NCI-H82 treated with DMSO at 0.1 percent for 48 hours (cell line): ENCODE measurements around the gene TMEM52.

Experiments used
- DNase-seq: peaks from one replicate; lab custom pipeline; 2025; ENCODE audit not compliant: unreplicated experiment; lab: John Stamatoyannopoulos, UW

TMEM52 gene

GRCh38 chr1:1918901-1919303 lies at the start of gene TMEM52:
Gene TMEM52 (minus strand): TSS chr1:1919279. CDS start chr1:1919265, 14 bp downstream.
- no peak for DNase-seq

- DNase-seq: no peak
These were observed 48.8 kb upstream of the TMEM52 start for GRCh38 chr1:1967879-1968278.

- DNase-seq: no peak
These were observed 48.1 kb upstream of the TMEM52 start for GRCh38 chr1:1967151-1967550.

- DNase-seq: no peak
These were observed 47.1 kb upstream of the TMEM52 start for GRCh38 chr1:1966071-1966740.

- no peak for DNase-seq
These were observed 46.5 kb upstream of the TMEM52 start for GRCh38 chr1:1965546-1965945.

GRCh38 chr1:1964811-1965210 lies 45.7 kb upstream of the TMEM52 start:
- DNase-seq: no peak

GRCh38 chr1:1963570-1963969 lies 44.5 kb upstream of the TMEM52 start:
- DNase-seq: no peak

GRCh38 chr1:1962752-1963151 lies 43.7 kb upstream of the TMEM52 start:
- no peak for DNase-seq

GRCh38 chr1:1960480-1961196 lies 41.6 kb upstream of the TMEM52 start:
- DNase-seq: no peak

GRCh38 chr1:1959840-1960479 lies 40.9 kb upstream of the TMEM52 start:
- peak; percentile 42 for DNase-seq

- no peak for DNase-seq
These were observed 40.4 kb upstream of the TMEM52 start for GRCh38 chr1:1959459-1959839.

GRCh38 chr1:1958071-1958541 lies 39.0 kb upstream of the TMEM52 start:
- no peak for DNase-seq

GRCh38 chr1:1957533-1957961 lies 38.5 kb upstream of the TMEM52 start:
- DNase-seq: no peak

GRCh38 chr1:1956586-1957532 lies 37.8 kb upstream of the TMEM52 start:
- no peak for DNase-seq

- DNase-seq: no peak
These were observed 37.0 kb upstream of the TMEM52 start for GRCh38 chr1:1956101-1956500.

GRCh38 chr1:1955621-1956094 lies 36.6 kb upstream of the TMEM52 start:
- no peak for DNase-seq

- no peak for DNase-seq
These were observed 35.9 kb upstream of the TMEM52 start for GRCh38 chr1:1954831-1955441.

- no peak for DNase-seq
These were observed 34.9 kb upstream of the TMEM52 start for GRCh38 chr1:1954015-1954414.

- DNase-seq: no peak
These were observed 31.9 kb upstream of the TMEM52 start for GRCh38 chr1:1950940-1951339.

- no peak for DNase-seq
These were observed 29.7 kb upstream of the TMEM52 start for GRCh38 chr1:1948783-1949182.
